Tibial nerve (tissue), 4 donors: ENCODE measurements around the gene MIX23.

Source experiments
- CTCF ChIP-seq, 5 experiments: fragments of 200-600 bp in 3 of 5; fragments of 450-650 bp in 2 of 5; sonication (generic) in 3 of 5; IDR thresholded peaks; one replicate each; pipeline ENCODE4 v1.5.1; 2016 to 2019; ENCODE audit warnings: antibody characterized with exemption in 5 of 5, mild to moderate bottlenecking in 3 of 5, moderate library complexity in 2 of 5
- EP300 ChIP-seq, 2 donors: sonication (generic); formaldehyde crosslinking; IDR thresholded peaks; one replicate each; pipeline ENCODE4 v1.6.1; 2017; ENCODE audit warnings: antibody characterized with exemption in 2 of 2, mild to moderate bottlenecking in 1 of 2
- POLR2A ChIP-seq, 2 donors: fragments of 450-650 bp; IDR thresholded peaks; one replicate each; pipeline ENCODE4 v1.6.1; 2017; ENCODE audit warnings: antibody characterized with exemption in 2 of 2, mild to moderate bottlenecking in 2 of 2, moderate library complexity in 2 of 2

- TF ChIP-seq CTCF (IDR thresholded peaks at IDR 0.05) (no peak), POLR2A (IDR thresholded peaks at IDR 0.05) (no peak), EP300 (IDR thresholded peaks at IDR 0.05) (no peak)
Observed at GRCh38 chr3:122325769-122326168, 57.3 kb downstream of the MIX23 start.
